KMS-11 (cell line): Measurements from ENCODE around the gene R3HCC1L.

Experiments
- H2AFZ ChIP-seq: fragments of 200-600 bp; sonication (generic); 2 replicates; pipeline ENCODE4 v1.6.1; 2016; ENCODE audit warnings: antibody characterized with exemption, mixed run types, low read depth
- H3K27ac ChIP-seq: fragments of 200-600 bp; sonication (generic); 2 replicates; pipeline ENCODE4 v1.6.1; 2016; ENCODE audit warnings: mild to moderate bottlenecking, mixed run types
- H3K27me3 ChIP-seq: fragments of 200-600 bp; sonication (generic); 2 replicates; pipeline ENCODE4 v1.6.1; 2017; ENCODE audit warnings: mild to moderate bottlenecking, low read depth, mixed run types, moderate library complexity; ENCODE audit not compliant: insufficient read depth
- H3K36me3 ChIP-seq: fragments of 200-600 bp; sonication (generic); 2 replicates; pipeline ENCODE4 v1.6.1; 2017; ENCODE audit warnings: mild to moderate bottlenecking, mixed run types; ENCODE audit not compliant: insufficient read depth
- H3K4me1 ChIP-seq: fragments of 200-600 bp; sonication (generic); 2 replicates; pipeline ENCODE4 v1.6.1; 2016; ENCODE audit warnings: mild to moderate bottlenecking, low read depth, mixed run types; ENCODE audit not compliant: poor library complexity, severe bottlenecking
- H3K4me2 ChIP-seq: fragments of 200-600 bp; sonication (generic); 2 replicates; pipeline ENCODE4 v1.7.0; 2016; ENCODE audit warnings: mild to moderate bottlenecking, mixed run types
- H3K4me3 ChIP-seq: fragments of 200-600 bp; sonication (generic); IDR thresholded peaks from 2 replicates; pipeline ENCODE4 v1.6.1; 2017; ENCODE audit warnings: low read depth, low read length, mixed read lengths; ENCODE audit not compliant: insufficient read depth
- H3K79me2 ChIP-seq: fragments of 200-600 bp; sonication (generic); 2 replicates; pipeline ENCODE4 v1.6.1; 2016; ENCODE audit warnings: low read depth, mixed run types; ENCODE audit not compliant: insufficient read depth
- H3K9ac ChIP-seq: fragments of 200-600 bp; sonication (generic); 2 replicates; pipeline ENCODE4 v1.6.1; 2016; ENCODE audit warnings: mild to moderate bottlenecking, mixed run types
- H4K20me1 ChIP-seq: fragments of 200-600 bp; sonication (generic); 2 replicates; pipeline ENCODE4 v1.6.1; 2016; ENCODE audit warnings: mild to moderate bottlenecking, mixed run types; ENCODE audit not compliant: insufficient read depth
- TF ChIP-seq, protein P1 (sequence below): fragments of 200-600 bp; sonication (generic); conservative IDR thresholded peaks from 2 replicates; pipeline ENCODE4 v1.6.1; 2017; ENCODE audit warnings: low read depth, mild to moderate bottlenecking, antibody characterized with exemption, low read length, moderate library complexity, mixed read lengths

Gene R3HCC1L

DNA sequence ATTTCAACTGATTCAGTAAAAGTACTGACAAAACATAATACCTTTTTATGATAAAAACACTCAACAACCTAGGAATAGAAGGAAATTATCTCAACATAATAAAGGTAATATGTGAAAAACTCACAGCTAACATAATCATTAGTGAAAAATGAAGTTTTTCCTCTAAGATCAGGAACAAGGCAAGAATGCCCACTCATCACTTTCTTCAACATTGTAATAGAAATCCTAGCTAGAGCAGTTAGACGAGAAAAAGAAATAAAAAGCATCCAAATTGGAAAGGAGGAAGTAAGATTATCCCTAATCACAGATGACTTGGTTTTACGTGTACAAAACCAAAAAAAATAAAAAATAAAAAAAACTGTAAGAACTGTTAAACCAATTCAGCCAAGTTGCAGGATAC, 58.6 kb downstream of the R3HCC1L start:
- no peak overlapping the region for H3K27ac ChIP-seq

GRCh38 chr10:98194633-98195032, 60.2 kb downstream of the R3HCC1L start:
- no peak overlapping the region for H3K4me3 ChIP-seq
- H3K27me3 ChIP-seq = no peaks in the 10 kb centered on the region
- no peaks in the 10 kb centered on the region for H3K36me3 ChIP-seq
- H3K79me2 ChIP-seq = no peaks in the 10 kb centered on the region
- H3K9ac ChIP-seq = no peak overlapping the region
- TF ChIP-seq, protein P1, sequence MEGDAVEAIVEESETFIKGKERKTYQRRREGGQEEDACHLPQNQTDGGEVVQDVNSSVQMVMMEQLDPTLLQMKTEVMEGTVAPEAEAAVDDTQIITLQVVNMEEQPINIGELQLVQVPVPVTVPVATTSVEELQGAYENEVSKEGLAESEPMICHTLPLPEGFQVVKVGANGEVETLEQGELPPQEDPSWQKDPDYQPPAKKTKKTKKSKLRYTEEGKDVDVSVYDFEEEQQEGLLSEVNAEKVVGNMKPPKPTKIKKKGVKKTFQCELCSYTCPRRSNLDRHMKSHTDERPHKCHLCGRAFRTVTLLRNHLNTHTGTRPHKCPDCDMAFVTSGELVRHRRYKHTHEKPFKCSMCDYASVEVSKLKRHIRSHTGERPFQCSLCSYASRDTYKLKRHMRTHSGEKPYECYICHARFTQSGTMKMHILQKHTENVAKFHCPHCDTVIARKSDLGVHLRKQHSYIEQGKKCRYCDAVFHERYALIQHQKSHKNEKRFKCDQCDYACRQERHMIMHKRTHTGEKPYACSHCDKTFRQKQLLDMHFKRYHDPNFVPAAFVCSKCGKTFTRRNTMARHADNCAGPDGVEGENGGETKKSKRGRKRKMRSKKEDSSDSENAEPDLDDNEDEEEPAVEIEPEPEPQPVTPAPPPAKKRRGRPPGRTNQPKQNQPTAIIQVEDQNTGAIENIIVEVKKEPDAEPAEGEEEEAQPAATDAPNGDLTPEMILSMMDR = no peak
- H4K20me1 ChIP-seq = no peaks in the 10 kb centered on the region
- no peak overlapping the region for H2AFZ ChIP-seq
- H3K4me1 ChIP-seq = peaks cover 10% of the 10 kb centered on the region
- no peak overlapping the region for H3K27ac ChIP-seq
- peak overlapping the region; percentile 16; the same call in 1 of the 2 replicates for H3K4me2 ChIP-seq

More for the DNA sequence above, 58.6 kb downstream of the R3HCC1L start:
- Histone ChIP-seq H3K27me3 (no peaks in the 10 kb centered on the region), H3K9ac (no peak overlapping the region), H3K79me2 (no peaks in the 10 kb centered on the region), H2AFZ (no peak overlapping the region), H3K36me3 (no peaks in the 10 kb centered on the region), H4K20me1 (no peaks in the 10 kb centered on the region), H3K4me1 (peaks cover 10% of the 10 kb centered on the region), H3K4me2 (no peak overlapping the region), H3K4me3 (no peak overlapping the region)
- TF ChIP-seq, protein P1 = no peak

DNA sequence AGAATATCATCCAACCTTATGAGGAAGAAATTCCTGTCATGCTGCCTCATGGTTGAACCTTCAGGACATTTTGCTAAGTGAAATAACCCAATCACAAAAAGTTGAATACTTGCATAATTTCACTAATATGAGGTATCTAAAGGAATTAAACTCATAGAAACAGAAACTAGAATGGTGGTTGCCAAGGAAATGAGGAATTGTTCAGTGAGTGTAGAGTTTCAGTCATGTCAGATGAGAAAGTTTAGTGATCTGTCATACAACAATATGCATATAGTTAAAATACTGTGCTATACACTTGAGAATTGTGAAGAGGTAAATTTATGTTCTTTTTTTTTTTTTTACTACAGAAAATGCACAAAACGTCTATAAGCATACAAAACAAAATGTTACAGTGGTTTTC, 60.7 kb downstream of the R3HCC1L start:
- Histone ChIP-seq H3K79me2 (no peaks in the 10 kb centered on the region), H3K4me3 (no peak overlapping the region), H2AFZ (no peak overlapping the region), H4K20me1 (no peaks in the 10 kb centered on the region), H3K4me2 (peak overlapping the region; percentile 16; the same call in 1 of the 2 replicates), H3K27me3 (no peaks in the 10 kb centered on the region), H3K9ac (no peak overlapping the region), H3K27ac (no peak overlapping the region), H3K36me3 (no peaks in the 10 kb centered on the region), H3K4me1 (peaks cover 10% of the 10 kb centered on the region)
- TF ChIP-seq, protein P1 = no peak

DNA sequence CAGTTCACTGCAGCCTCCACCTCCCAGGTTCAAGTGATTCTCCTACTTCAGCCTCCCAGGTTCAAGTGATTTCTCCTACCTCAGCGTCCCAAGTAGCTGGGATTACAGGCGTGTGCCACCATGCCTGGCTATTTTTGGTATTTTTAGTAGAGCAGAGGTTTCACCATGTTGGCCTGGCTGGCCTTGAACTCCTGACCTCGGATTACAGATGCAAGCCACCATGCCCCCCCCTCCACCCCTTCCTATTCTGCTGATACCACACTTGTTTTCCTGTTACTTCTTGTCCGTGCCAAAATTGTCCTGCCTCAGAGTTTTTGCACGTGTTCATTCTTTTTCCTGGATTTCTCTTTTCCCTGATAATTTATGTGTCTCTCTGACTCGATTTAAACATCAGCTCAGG, 62.5 kb downstream of the R3HCC1L start:
- Histone ChIP-seq H3K36me3 (no peaks in the 10 kb centered on the region), H3K79me2 (no peaks in the 10 kb centered on the region), H3K4me1 (peaks cover 10% of the 10 kb centered on the region), H4K20me1 (no peaks in the 10 kb centered on the region), H3K27ac (no peak overlapping the region), H2AFZ (no peak overlapping the region), H3K4me2 (no peak overlapping the region), H3K4me3 (no peak overlapping the region), H3K9ac (no peak overlapping the region), H3K27me3 (no peaks in the 10 kb centered on the region)
- TF ChIP-seq, protein P1 = no peak
